ENCODE measurements around the gene TACR2.

TACR2 gene

DNA sequence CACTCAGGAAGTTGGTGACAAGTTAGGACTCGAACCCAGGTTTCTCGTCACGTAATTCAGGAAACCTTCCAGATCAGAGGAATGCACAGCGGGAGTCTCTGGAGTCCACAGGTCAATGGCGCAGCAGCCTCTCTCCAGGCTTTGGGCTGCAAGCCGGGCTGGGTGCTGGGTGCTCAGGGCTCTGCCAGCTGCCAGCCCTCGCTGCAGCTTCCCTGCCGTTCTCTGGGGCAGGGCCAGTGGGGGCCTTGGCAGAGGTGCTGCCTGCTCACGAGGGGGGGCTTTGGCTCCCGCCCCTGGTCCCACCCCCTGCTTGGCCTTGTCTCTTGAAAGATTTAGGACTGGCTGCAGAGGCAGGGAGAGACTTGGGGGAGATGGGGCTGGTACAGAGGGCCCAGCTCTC lies at the start of gene TACR2:
TACR2 (minus strand) TSS at position 224 of the 400 bp plus-strand sequence. CDS start 595 bp downstream, outside the sequence.
- TF ChIP-seq, protein P1, sequence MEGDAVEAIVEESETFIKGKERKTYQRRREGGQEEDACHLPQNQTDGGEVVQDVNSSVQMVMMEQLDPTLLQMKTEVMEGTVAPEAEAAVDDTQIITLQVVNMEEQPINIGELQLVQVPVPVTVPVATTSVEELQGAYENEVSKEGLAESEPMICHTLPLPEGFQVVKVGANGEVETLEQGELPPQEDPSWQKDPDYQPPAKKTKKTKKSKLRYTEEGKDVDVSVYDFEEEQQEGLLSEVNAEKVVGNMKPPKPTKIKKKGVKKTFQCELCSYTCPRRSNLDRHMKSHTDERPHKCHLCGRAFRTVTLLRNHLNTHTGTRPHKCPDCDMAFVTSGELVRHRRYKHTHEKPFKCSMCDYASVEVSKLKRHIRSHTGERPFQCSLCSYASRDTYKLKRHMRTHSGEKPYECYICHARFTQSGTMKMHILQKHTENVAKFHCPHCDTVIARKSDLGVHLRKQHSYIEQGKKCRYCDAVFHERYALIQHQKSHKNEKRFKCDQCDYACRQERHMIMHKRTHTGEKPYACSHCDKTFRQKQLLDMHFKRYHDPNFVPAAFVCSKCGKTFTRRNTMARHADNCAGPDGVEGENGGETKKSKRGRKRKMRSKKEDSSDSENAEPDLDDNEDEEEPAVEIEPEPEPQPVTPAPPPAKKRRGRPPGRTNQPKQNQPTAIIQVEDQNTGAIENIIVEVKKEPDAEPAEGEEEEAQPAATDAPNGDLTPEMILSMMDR (IDR thresholded peaks at IDR 0.05): no peak
- no peak for DNase-seq (ENCODE audit: low spot score)
- Histone ChIP-seq H3K4me3 (no peak within 1 kb of the TSS), H3K27ac (no peak within 1 kb of the TSS)

DNA sequence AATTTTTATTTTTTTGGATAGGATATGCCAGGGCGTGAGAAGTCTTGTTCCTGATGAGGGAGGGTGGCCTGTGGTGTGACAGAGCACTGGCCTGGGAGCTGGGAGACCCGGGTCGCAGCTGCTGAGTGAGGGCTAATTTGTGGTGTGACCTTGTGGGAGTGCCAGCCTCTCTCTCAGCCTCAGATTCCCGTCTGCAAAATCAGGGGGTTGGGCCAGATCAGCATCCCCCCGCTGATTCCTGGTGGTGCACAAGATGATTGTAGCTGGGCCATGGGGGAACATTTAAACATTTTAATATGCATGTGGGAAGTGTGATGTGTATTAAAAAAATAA lies 49.4 kb upstream of the TACR2 start:
- TF ChIP-seq, protein P1 (IDR thresholded peaks at IDR 0.05): no peak
- peak overlapping the region in 1 of 2 donors; percentile 3 for H3K27ac ChIP-seq
- no peak overlapping the region for H3K4me3 ChIP-seq
- no peak for DNase-seq (ENCODE audit: low spot score)

DNA sequence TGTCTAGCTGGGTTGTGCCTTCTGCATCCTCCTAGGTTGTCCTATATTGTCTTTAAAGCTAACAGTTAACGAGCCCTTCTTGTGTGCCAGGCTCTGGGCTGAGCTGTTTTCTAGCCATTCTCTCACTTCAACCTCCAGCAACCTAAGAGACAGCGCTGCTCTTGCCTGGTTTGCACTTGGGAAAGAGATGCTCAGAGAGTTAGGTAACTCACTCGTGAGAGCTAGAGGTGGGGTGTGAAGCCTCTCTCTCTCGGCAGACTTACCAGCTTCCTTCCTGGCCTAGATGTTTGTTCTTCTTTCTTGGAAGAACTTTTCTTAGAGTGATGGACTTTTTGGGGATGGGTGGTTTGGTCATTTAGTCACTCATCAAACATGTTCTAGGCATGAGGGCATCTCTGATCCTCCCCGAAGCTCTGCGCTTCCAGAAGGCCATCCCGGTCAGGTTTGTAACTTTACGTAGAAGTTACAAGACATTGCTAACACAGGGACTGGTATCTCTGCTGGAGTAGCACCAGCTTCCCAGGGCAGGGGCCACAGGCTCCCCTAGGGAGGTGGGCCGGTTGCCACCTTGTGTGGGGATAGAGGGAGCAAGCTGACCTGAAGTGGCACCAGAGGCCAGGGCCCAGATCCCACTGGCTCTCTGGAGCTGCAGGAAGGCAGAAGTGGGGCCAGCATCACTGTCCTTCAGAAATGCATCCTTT lies 48.9 kb upstream of the TACR2 start:
- DNase-seq (ENCODE audit: low spot score): no peak
- Histone ChIP-seq H3K4me3 (no peak overlapping the region), H3K27ac (peak overlapping the region; percentile 14 to 67)
- TF ChIP-seq, protein P1 (IDR thresholded peaks at IDR 0.05): no peak

DNA sequence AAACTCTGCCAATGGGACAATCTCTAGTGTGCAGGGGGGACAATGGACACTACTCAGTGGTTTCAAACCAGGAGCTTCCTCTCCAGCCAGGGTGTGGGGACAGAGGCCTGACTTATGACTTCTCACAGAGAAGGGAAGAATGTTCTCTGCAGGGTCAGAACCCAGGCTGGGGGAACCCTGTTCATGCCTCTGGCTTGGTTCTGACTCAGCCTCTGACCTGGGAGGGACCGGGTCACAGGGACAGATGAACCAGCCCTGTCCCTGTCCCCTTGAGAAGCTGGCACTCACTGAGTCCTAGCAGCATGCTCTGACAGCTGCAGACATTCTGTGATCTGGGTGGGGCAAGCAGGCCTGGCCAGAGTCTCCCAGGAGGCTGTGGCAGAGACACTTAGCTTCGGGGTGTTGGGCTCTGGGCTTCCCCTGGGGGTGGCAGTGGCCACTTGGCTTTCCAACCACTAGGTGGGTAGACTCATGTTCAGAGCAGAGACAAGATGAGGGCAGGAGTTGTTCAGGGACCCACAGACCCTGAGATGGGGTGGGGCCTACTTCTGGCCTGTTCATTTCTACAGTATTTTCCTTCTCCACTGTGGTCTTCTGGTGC lies 48.2 kb upstream of the TACR2 start:
- H3K4me3 ChIP-seq: no peak overlapping the region
- TF ChIP-seq, protein P1 (IDR thresholded peaks at IDR 0.05): no peak
- no peak for DNase-seq (ENCODE audit: low spot score)

DNA sequence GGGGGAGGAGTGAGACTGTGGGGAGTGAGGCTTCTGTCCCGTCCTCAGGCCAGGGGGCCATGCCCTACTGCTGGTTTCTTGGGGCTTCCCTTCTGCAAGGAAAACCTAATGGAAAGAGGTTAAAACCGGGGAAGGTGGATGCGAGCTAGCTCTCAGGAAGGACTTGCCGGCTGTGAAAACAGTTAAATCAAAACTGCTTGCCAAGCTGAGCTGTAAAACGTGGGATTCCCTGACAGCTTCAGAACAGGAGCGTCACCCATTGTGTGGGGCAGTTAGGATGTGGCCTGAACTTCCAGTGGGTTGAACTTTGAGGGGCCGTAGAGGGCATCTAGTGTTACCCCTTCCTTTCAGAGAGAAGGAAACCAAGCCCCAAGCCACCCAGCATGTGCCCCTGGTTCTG lies 47.7 kb upstream of the TACR2 start:
- Histone ChIP-seq H3K4me3 (no peak overlapping the region), H3K27ac (peak overlapping the region in 1 of 2 donors; percentile 67)
- TF ChIP-seq, protein P1 (IDR thresholded peaks at IDR 0.05): no peak
- no peak for DNase-seq (ENCODE audit: low spot score)

More for the DNA sequence above, 48.2 kb upstream of the TACR2 start:
- peak overlapping the region; percentile 14 to 67 for H3K27ac ChIP-seq

DNA sequence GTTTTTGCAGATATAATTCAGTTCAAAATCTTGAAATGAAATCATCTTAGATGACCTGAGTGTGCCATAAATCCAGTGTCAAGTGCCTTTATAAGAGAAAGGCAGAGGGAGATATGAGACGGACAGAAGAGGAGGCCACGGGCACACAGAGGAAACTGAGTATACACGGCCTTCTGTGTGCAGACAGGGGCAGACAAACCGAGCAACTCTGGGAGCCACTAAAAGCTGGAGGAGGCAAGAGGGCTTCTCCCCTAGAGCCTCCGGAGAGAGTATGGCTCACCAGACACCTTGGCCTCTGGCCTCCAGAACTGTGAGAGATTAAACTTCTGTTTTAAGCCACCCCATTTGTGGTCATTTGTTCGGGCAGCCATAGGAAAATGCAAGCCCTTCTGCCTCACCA lies 47.2 kb upstream of the TACR2 start:
- Histone ChIP-seq H3K27ac (peak overlapping the region in 1 of 2 donors; percentile 67), H3K4me3 (no peak overlapping the region)
- DNase-seq (ENCODE audit: low spot score): no peak
- TF ChIP-seq, protein P1 (IDR thresholded peaks at IDR 0.05): no peak

All from coronary artery (tissue), 2 donors.